GM18867 (cell line): ENCODE data around the gene EZH2.

Source experiments
- ATAC-seq: cut with Tn5 transposase; IDR thresholded peaks from one replicate; pipeline ENCODE4 v1.9.1; 2021; ENCODE audit warnings: mild to moderate bottlenecking, moderate library complexity; ENCODE audit not compliant: unreplicated experiment

The EZH2 gene

DNA sequence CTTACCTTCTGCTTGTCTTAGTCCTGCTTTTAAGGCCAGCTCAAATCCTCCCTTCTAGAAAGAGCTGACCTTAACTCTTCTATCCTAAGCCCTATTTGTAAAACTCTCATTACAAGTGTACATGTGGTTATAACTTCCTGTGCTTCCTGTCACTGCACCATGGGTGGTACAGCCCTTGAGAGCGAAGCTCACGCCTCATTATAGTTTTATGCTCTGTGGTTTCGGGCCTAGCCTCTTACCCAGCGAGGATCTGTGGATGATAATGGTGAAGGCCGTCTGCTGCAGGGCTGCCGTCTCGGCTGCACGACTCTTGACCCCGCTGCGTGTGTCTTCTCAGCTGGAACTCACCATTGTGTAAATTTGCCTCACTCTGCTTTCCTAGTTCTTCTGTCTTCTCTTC, 110.8 kb downstream of the EZH2 start:
- ATAC-seq = peak; percentile 87

DNA sequence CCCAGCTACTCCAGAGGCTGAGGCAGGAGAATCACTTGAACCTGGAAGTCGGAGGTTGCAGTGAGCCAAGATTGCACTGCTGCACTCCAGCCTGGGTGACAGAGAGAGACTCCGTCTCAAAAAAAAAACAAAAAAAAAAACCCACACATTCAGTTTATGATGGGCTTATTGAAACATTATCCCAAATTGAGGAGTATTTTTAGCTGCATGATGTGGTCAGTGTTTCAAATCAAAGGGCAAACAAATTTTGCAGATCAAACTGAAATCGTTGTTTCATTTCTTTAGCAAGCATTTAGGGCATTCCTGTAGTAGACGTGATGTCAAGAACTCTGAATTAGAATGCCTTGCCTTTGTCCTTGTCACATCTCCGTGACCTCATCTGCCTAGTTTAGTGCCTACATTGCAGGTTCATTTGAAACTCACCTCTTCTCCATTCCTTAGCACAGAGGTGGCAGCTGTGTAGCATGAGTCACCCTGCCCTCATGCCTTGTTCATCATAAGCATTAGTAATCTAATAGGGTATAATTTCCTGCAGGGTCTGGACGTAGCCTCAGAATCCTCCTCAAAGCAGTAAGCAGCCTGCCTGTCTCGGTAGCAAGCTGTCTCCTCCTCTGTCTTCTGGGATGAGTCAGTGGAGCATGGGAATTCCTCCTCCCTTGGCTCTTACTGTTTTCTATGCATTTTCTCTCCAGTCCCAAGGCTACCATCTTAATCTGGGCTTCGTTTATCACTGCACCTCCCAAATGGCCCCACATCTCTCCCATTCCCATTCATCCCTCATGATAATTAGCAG, 111.6 kb downstream of the EZH2 start:
- ATAC-seq = no peak

DNA sequence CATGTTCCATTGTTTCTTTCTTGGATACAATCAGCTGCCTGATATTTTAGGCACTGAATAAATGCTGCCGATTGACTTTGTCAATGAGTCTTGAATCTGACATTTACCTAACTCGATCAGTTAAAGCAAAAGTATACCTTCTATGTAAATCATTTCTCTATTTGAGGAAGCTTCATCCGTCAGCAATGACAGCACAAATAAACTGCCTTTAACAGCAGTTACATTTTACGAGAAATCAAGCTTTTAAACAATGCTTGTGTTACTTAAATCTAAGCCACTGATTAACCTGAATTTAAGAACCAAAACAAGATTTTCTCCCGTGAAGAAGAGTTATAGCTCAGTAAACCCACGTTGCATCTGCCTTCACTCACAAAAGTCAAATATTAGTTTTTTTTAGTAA, 114.1 kb downstream of the EZH2 start:
- no peak for ATAC-seq

DNA sequence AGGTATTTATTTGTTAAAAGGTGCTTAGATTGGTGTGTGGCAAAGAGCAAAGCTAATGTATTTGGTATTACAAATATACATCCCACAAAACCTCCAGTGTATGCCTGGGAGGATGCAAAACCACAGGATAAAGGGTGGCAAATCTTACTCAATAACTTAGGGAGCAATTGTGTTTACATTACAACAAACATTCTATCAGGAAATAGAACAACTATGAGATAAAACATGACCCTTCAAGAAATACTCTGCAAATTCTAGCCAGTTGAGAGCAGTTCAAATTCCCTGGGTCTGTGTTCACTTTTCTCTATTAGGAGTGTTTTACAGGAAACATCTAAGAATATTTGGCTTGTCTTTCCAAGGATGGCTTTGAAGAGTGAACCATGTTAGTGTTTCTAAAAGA, 120.5 kb downstream of the EZH2 start:
- ATAC-seq = no peak

DNA sequence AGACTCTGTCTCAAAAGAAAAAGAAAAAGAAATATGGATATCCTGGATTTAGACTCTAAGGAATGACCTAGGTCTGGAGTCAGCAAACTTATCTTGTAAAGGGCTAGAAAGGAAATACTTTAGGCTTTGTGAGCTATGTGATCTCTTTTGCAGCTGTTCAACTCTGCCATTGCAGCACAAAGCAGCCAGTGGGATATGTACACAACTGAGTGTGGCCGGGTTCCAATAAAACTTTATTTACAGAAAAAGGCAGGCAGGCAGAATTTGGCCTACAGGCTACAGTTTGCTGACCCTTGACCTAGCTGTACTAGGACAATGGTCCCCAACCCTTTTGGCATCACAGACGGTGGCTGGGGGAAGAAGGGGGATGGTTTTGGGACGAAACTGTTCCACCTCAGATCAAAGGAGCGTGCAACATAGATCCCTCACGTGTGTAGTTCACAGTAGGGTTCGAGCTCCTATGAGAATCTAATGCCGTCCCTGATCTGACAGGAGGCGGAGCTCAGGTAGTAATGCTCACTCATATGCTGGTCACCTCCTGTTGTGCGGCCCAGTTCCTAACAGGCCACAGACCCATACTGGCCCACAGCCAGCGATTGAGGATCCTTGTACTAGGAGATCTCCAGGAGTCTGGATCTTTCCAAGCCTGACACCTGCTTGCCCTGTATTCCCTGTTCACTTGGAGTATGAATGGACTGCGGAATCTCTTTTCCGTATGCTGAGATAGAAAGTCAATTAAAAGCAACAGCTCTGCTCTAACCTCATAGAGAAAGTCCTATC, 122.4 kb downstream of the EZH2 start:
- no peak for ATAC-seq
